Spleen (tissue), 11 donors: Measurements from ENCODE around the gene OR6B1. TPM values are rescaled to one million over a fixed set of nuclear protein-coding genes. Genes with fewer than 3 reads are reported as not detected.

Source experiments
- DNase-seq: peaks from one replicate; pipeline ENCODE4 v3.0.0-alpha.2; 2020
- H3K27ac ChIP-seq, 8 donors: fragments of 200-600 bp; sonication (generic) in 7 of 8; 1 replicate in 4 of 8; 2 replicates in 4 of 8; pipeline versions ENCODE4 v1.5.0 to v1.8.0; 2016 to 2021; ENCODE audit warnings: inconsistent platforms in 4 of 8, mild to moderate bottlenecking in 4 of 8, moderate library complexity in 1 of 8
- H3K27me3 ChIP-seq, 7 donors: fragments of 200-600 bp; sonication (generic) in 6 of 7; replicated peaks in 1 of 7; 1 replicate in 4 of 7; 2 replicates in 3 of 7; pipeline versions ENCODE4 v1.5.0 to v1.8.0; 2016 to 2021; ENCODE audit warnings: inconsistent platforms in 3 of 7, mild to moderate bottlenecking in 1 of 7
- H3K36me3 ChIP-seq, 6 donors: fragments of 200-600 bp; sonication (generic) in 5 of 6; 1 replicate in 4 of 6; 2 replicates in 2 of 6; pipeline versions ENCODE4 v1.5.0 to v1.8.0; 2016 to 2021; ENCODE audit warnings: inconsistent platforms in 2 of 6
- H3K4me1 ChIP-seq, 6 donors: fragments of 200-600 bp; sonication (generic) in 5 of 6; 1 replicate in 3 of 6; 2 replicates in 3 of 6; pipeline versions ENCODE4 v1.5.0 to v1.8.0; 2016 to 2021; ENCODE audit warnings: inconsistent platforms in 3 of 6
- H3K4me3 ChIP-seq, 8 donors: fragments of 200-600 bp; sonication (generic) in 7 of 8; 1 replicate in 4 of 8; 2 replicates in 4 of 8; pipeline versions ENCODE4 v1.5.0 to v1.8.0; 2016 to 2021; ENCODE audit warnings: inconsistent platforms in 4 of 8, mild to moderate bottlenecking in 4 of 8, moderate library complexity in 2 of 8
- H3K9me3 ChIP-seq, 8 donors: fragments of 200-600 bp; sonication (generic) in 7 of 8; 1 replicate in 4 of 8; 2 replicates in 4 of 8; pipeline versions ENCODE4 v1.5.0 to v1.8.0; 2016 to 2021; ENCODE audit warnings: inconsistent platforms in 4 of 8
- CTCF ChIP-seq, 11 experiments: fragments of 200-600 bp in 7 of 11; fragments of 450-650 bp in 4 of 11; sonication (generic) in 4 of 11; IDR thresholded peaks in 8 of 11; conservative IDR thresholded peaks in 3 of 11; 1 replicate in 7 of 11; 2 replicates in 4 of 11; pipeline versions ENCODE4 v1.4.0 to v1.8.0; 2016 to 2021; ENCODE audit warnings: antibody characterized with exemption in 11 of 11, inconsistent platforms in 4 of 11, mild to moderate bottlenecking in 1 of 11
- POLR2A ChIP-seq, 3 donors: fragments of 450-650 bp; IDR thresholded peaks; one replicate each; pipeline ENCODE4 v1.5.1; 2017; ENCODE audit warnings: antibody characterized with exemption in 3 of 3, mild to moderate bottlenecking in 1 of 3
- POLR2AphosphoS5 ChIP-seq, 3 donors: sonication (generic); formaldehyde crosslinking; IDR thresholded peaks; one replicate each; pipeline ENCODE4 v1.5.1; 2017; ENCODE audit warnings: antibody characterized with exemption in 3 of 3
- WGBS, 5 donors: extraction: QIAGEN DNeasy Blood & Tissue Kit in 3 of 5; methylation state at CpG; one replicate each; pipeline versions ENCODE4 v1.1.5 to v1.1.7; 2013 to 2018; 5-methylcytosine and 5-hydroxymethylcytosine counted together
- intact Hi-C: fragments of 100-400 bp; cut with DNase I; formaldehyde crosslinking; loops from one replicate; pipeline ENCODE4 v1.15.0; 2023; ENCODE audit warnings: low total_unique reads
- polyA plus RNA-seq, 3 donors: library from polyadenylated mRNA; stranded (reverse); fragments of 200-250 nt; gene quantifications; one replicate each; pipeline ENCODE4 v1.2.1, GENCODE V29; 2013
- total RNA-seq, 7 donors: library from RNA; depleted of rRNA in 3 of 7; stranded (reverse); fragments of >200 nt in 3 of 7; fragmentation: NEBNext Ultra II Directional in 4 of 7; extraction: Animal tissue kit (Norgen Biotek cat#: 25700) in 4 of 7; gene quantifications; one replicate each; pipeline versions ENCODE4 v1.1.0 to v1.2.1, GENCODE V29; 2016 to 2021
- donor health status: healthy with polysubstance abuse.
- donor health status: DM: no; HTN: no; CAD: no; lungs with moderate emphysema.
- donor health status: DM: no; HTN: no; CAD: no.
- donor health status: Bipolar disorder and iron deficiency.
- donor health status: healthy.
- donor health status: DM: no; HTN: no; CAD: no.
- donor health status: DM: yes; HTN: yes; CAD: no.

Gene OR6B1
- total and polyA plus RNA-seq, 10 donors: not detected

GRCh38 chr7:143988976-143989745 is 11.0 kb upstream of the OR6B1 start:
- WGBS, 5 donors: 88 to 95% (median 93%) methylated on average over 5 of the region's 5 CpGs
- Histone ChIP-seq H3K9me3 (peaks cover 0 to 22% (median 16%) of the 10 kb centered on the region in 8 donors), H3K27ac (no peak overlapping the region), H3K4me3 (no peak overlapping the region), H3K36me3 (no peaks in the 10 kb centered on the region), H3K4me1 (no peaks in the 10 kb centered on the region), H3K27me3 (peaks cover 0 to 6% (median 0%) of the 10 kb centered on the region in 7 donors)
- TF ChIP-seq POLR2A (IDR thresholded peaks at IDR 0.05): no peak
- TF ChIP-seq CTCF (IDR thresholded peaks at IDR 0.05 in 8 of 11, conservative IDR thresholded peaks at IDR 0.05 in 3 of 11): no peak
- TF ChIP-seq POLR2AphosphoS5 (IDR thresholded peaks at IDR 0.05): no peak
- no peak for DNase-seq
- intact Hi-C loops: no loop called here

- no peaks in the 10 kb centered on the region for H3K4me1 ChIP-seq
- peaks cover 0 to 22% (median 16%) of the 10 kb centered on the region in 8 donors for H3K9me3 ChIP-seq
- H3K36me3 ChIP-seq: no peaks in the 10 kb centered on the region
These were observed 7.5 kb upstream of the OR6B1 start for GRCh38 chr7:143992670-143993069.

GRCh38 chr7:143993924-143994323 is 6.2 kb upstream of the OR6B1 start:
- H3K9me3 ChIP-seq: peaks cover 0 to 19% (median 15%) of the 10 kb centered on the region in 8 donors
- H3K36me3 ChIP-seq: no peaks in the 10 kb centered on the region
- 89 to 96% (median 93%) methylated on average over 3 of the region's 3 CpGs for WGBS, 5 donors
- intact Hi-C loops: no loop called here
- H3K27me3 ChIP-seq: peaks cover 0 to 6% (median 0%) of the 10 kb centered on the region in 7 donors
- no peak overlapping the region for H3K27ac ChIP-seq
- no peak for DNase-seq
- TF ChIP-seq POLR2AphosphoS5 (IDR thresholded peaks at IDR 0.05): no peak
- no peak for TF ChIP-seq CTCF (IDR thresholded peaks at IDR 0.05 in 8 of 11, conservative IDR thresholded peaks at IDR 0.05 in 3 of 11)
- no peak for TF ChIP-seq POLR2A (IDR thresholded peaks at IDR 0.05)
- no peak overlapping the region for H3K4me3 ChIP-seq
- H3K4me1 ChIP-seq: no peaks in the 10 kb centered on the region

More at GRCh38 chr7:143992670-143993069, 7.5 kb upstream of the OR6B1 start:
- no peak for TF ChIP-seq POLR2A (IDR thresholded peaks at IDR 0.05)
- no peak for TF ChIP-seq CTCF (IDR thresholded peaks at IDR 0.05 in 8 of 11, conservative IDR thresholded peaks at IDR 0.05 in 3 of 11)
- no peak for TF ChIP-seq POLR2AphosphoS5 (IDR thresholded peaks at IDR 0.05)
- Histone ChIP-seq H3K4me3 (no peak overlapping the region), H3K27ac (no peak overlapping the region), H3K27me3 (peaks cover 0 to 6% (median 0%) of the 10 kb centered on the region in 7 donors)
- intact Hi-C loops: no loop called here
- no peak for DNase-seq

GRCh38 chr7:144001543-144001942 is 1.4 kb downstream of the OR6B1 start:
- H3K9me3 ChIP-seq: no peaks in the 10 kb centered on the region
- TF ChIP-seq POLR2AphosphoS5 (IDR thresholded peaks at IDR 0.05) (no peak), CTCF (IDR thresholded peaks at IDR 0.05 in 8 of 11, conservative IDR thresholded peaks at IDR 0.05 in 3 of 11) (no peak), POLR2A (IDR thresholded peaks at IDR 0.05) (no peak)
- H3K27me3 ChIP-seq: no peaks in the 10 kb centered on the region
- no peaks in the 10 kb centered on the region for H3K4me1 ChIP-seq
- 63 to 88% (median 80%) methylated on average over 3 of the region's 3 CpGs for WGBS, 5 donors
- intact Hi-C loops: no loop called here
- no peak overlapping the region for H3K4me3 ChIP-seq
- H3K27ac ChIP-seq: no peak overlapping the region
- DNase-seq: no peak
- H3K36me3 ChIP-seq: no peaks in the 10 kb centered on the region
